H9 (cell line): ENCODE results near the gene BCAS3. TPM values are rescaled to one million over a fixed set of nuclear protein-coding genes. Genes with fewer than 3 reads are reported as not detected.
A peak's percentile ranks its signal among the peaks of the same experiment; 100 is the strongest.

Experiments
- DNase-seq: peaks from one replicate; pipeline ENCODE4 v3.0.0-alpha.2; 2017
- H2AFZ ChIP-seq: one replicate; pipeline ENCODE4 v1.6.1; 2013; ENCODE audit warnings: mild to moderate bottlenecking, low read length, control low read depth, moderate library complexity
- H2AK5ac ChIP-seq: 2 replicates; pipeline ENCODE4 v1.6.1; 2013; ENCODE audit warnings: low read length, control low read depth, mixed read lengths; ENCODE audit not compliant: insufficient read length
- H2BK120ac ChIP-seq: one replicate; pipeline ENCODE4 v1.6.1; 2013; ENCODE audit warnings: low read depth, mild to moderate bottlenecking, low read length, control low read depth, inconsistent platforms; ENCODE audit not compliant: poor library complexity, severe bottlenecking
- H2BK12ac ChIP-seq: 2 replicates; pipeline ENCODE4 v1.6.1; 2013; ENCODE audit warnings: low read length, control low read depth, mixed read lengths, low read depth; ENCODE audit not compliant: insufficient read length
- H2BK15ac ChIP-seq: 2 replicates; pipeline ENCODE4 v1.6.1; 2013; ENCODE audit warnings: low read depth, low read length, control low read depth
- H2BK20ac ChIP-seq: one replicate; pipeline ENCODE4 v1.6.1; 2013; ENCODE audit warnings: low read depth, mild to moderate bottlenecking, low read length, control low read depth, inconsistent platforms; ENCODE audit not compliant: poor library complexity, severe bottlenecking
- H2BK5ac ChIP-seq: 2 replicates; pipeline ENCODE4 v1.6.1; 2013; ENCODE audit warnings: low read length, control low read depth, mixed read lengths; ENCODE audit not compliant: insufficient read length
- H3K14ac ChIP-seq: 2 replicates; pipeline ENCODE4 v1.6.1; 2013; ENCODE audit warnings: low read length, control low read depth; ENCODE audit not compliant: insufficient read depth
- H3K18ac ChIP-seq: 2 replicates; pipeline ENCODE4 v1.6.1; 2013; ENCODE audit warnings: low read depth, mild to moderate bottlenecking, mixed read lengths, low read length, control low read depth; ENCODE audit not compliant: insufficient read length
- H3K23ac ChIP-seq: 2 replicates; pipeline ENCODE4 v1.6.1; 2013; ENCODE audit warnings: low read length, control low read depth, mixed read lengths, low read depth; ENCODE audit not compliant: insufficient read length
- H3K23me2 ChIP-seq: 2 replicates; pipeline ENCODE4 v1.6.1; 2013; ENCODE audit warnings: low read depth, mild to moderate bottlenecking, mixed read lengths, low read length, control low read depth; ENCODE audit not compliant: insufficient read length, poor library complexity, severe bottlenecking
- H3K27ac ChIP-seq: 2 replicates; pipeline ENCODE4 v1.5.1; 2013; ENCODE audit warnings: low read length, control low read depth, mixed read lengths, low read depth; ENCODE audit not compliant: insufficient read length
- H3K27me3 ChIP-seq: 2 replicates; pipeline ENCODE4 v1.6.1; 2013; ENCODE audit warnings: low read length, control low read depth, inconsistent platforms; ENCODE audit not compliant: insufficient read depth
- H3K4ac ChIP-seq: 2 replicates; pipeline ENCODE4 v1.6.1; 2013; ENCODE audit warnings: low read depth, mild to moderate bottlenecking, control low read depth, inconsistent platforms, low read length, moderate library complexity
- H3K4me1 ChIP-seq: 2 replicates; pipeline ENCODE4 v1.6.1; 2013; ENCODE audit warnings: low read length, control low read depth, inconsistent platforms; ENCODE audit not compliant: insufficient read depth
- H3K4me2 ChIP-seq: 2 replicates; pipeline ENCODE4 v1.6.1; 2013; ENCODE audit warnings: low read length, control low read depth, mixed read lengths; ENCODE audit not compliant: insufficient read length, insufficient read depth
- H3K56ac ChIP-seq: 2 replicates; pipeline ENCODE4 v1.6.1; 2013; ENCODE audit warnings: low read depth, mild to moderate bottlenecking, mixed read lengths, low read length, control low read depth; ENCODE audit not compliant: insufficient read length
- H3K79me1 ChIP-seq: 2 replicates; pipeline ENCODE4 v1.6.1; 2013; ENCODE audit warnings: low read depth, mild to moderate bottlenecking, moderate library complexity, low read length, control low read depth, inconsistent platforms; ENCODE audit not compliant: insufficient read depth, poor library complexity, severe bottlenecking
- H3K79me2 ChIP-seq: 2 replicates; pipeline ENCODE4 v1.6.1; 2013; ENCODE audit warnings: low read length, control low read depth, inconsistent platforms; ENCODE audit not compliant: insufficient read depth
- H3K9ac ChIP-seq: 2 replicates; pipeline ENCODE4 v1.6.1; 2013; ENCODE audit warnings: low read length, control low read depth, mixed read lengths; ENCODE audit not compliant: insufficient read length; ENCODE audit errors: extremely low read depth
- H3K9me3 ChIP-seq: one replicate; pipeline ENCODE4 v1.6.1; 2013; ENCODE audit warnings: low read depth, low read length, inconsistent platforms; ENCODE audit not compliant: control insufficient read depth
- H3T11ph ChIP-seq: one replicate; pipeline ENCODE4 v1.6.1; 2013; ENCODE audit warnings: mild to moderate bottlenecking, low read length, control low read depth, inconsistent platforms
- H4K20me1 ChIP-seq: one replicate; pipeline ENCODE4 v1.6.1; 2013; ENCODE audit not compliant: control insufficient read depth, insufficient read length, insufficient read depth
- H4K5ac ChIP-seq: 2 replicates; pipeline ENCODE4 v1.6.1; 2013; ENCODE audit warnings: low read depth, mild to moderate bottlenecking, mixed read lengths, low read length, control low read depth; ENCODE audit not compliant: insufficient read length
- H4K8ac ChIP-seq: replicated peaks from 2 replicates; pipeline ENCODE4 v1.6.1; 2013; ENCODE audit warnings: low read length, control low read depth, mixed read lengths, low read depth; ENCODE audit not compliant: insufficient read length
- H4K91ac ChIP-seq: 2 replicates; pipeline ENCODE4 v1.6.1; 2013; ENCODE audit warnings: low read depth, mild to moderate bottlenecking, moderate library complexity, mixed read lengths, low read length, control low read depth; ENCODE audit not compliant: insufficient read length
- H3K27ac Mint-ChIP-seq, 3 experiments: 2 replicates in 2 of 3; 3 replicates in 1 of 3; pipeline ENCODE4 v1.8.0; 2020 to 2021; ENCODE audit warnings: mixed read lengths in 3 of 3, mild to moderate bottlenecking in 1 of 3, moderate library complexity in 1 of 3
- H3K27me3 Mint-ChIP-seq: 2 replicates; pipeline ENCODE4 v1.8.0; 2021; ENCODE audit warnings: low read depth, mild to moderate bottlenecking, moderate library complexity, mixed read lengths
- H3K36me3 Mint-ChIP-seq, 3 experiments: 2 replicates in 2 of 3; 3 replicates in 1 of 3; pipeline ENCODE4 v1.8.0; 2020 to 2021; ENCODE audit warnings: low read depth in 3 of 3, mixed read lengths in 3 of 3; ENCODE audit not compliant: insufficient read depth in 1 of 3
- H3K4me1 Mint-ChIP-seq, 2 experiments: 2 replicates each; pipeline ENCODE4 v1.8.0; 2020; ENCODE audit warnings: mixed read lengths in 2 of 2
- H3K4me3 Mint-ChIP-seq, 2 experiments: 2 replicates in 1 of 2; 3 replicates in 1 of 2; pipeline ENCODE4 v1.8.0; 2020 to 2021; ENCODE audit warnings: mild to moderate bottlenecking in 2 of 2, mixed read lengths in 2 of 2, moderate library complexity in 1 of 2
- H3K9me3 Mint-ChIP-seq, 2 experiments: 2 replicates in 1 of 2; 3 replicates in 1 of 2; pipeline ENCODE4 v1.8.0; 2020; ENCODE audit warnings: mild to moderate bottlenecking in 2 of 2, mixed read lengths in 2 of 2, moderate library complexity in 1 of 2
- CTCF ChIP-seq: fragments of 200-600 bp; sonication (generic); conservative IDR thresholded peaks from 3 replicates; pipeline ENCODE4 v1.8.0; 2021; ENCODE audit warnings: antibody characterized with exemption, mild to moderate bottlenecking
- WGBS: extraction: QIAGEN DNeasy Blood & Tissue Kit; methylation state at CpG from one replicate; pipeline ENCODE4 v1.1.7; 2013; ENCODE audit warnings: missing lambda C conversion rate, low lambda C conversion rate, mixed read lengths; ENCODE audit not compliant: insufficient read length; ENCODE audit errors: extremely low coverage; 5-methylcytosine and 5-hydroxymethylcytosine counted together
- total RNA-seq: library from RNA; stranded (reverse); gene quantifications from 2 replicates; pipeline ENCODE4 v1.2.1, GENCODE V29; 2021

Gene BCAS3
- total RNA-seq, 1 experiment from 2014 or later = 22.4 TPM

- peaks cover 16% of the 10 kb centered on the region for H3K23me2 ChIP-seq
- H3K4ac ChIP-seq = no peak overlapping the region
- H3T11ph ChIP-seq = no peak overlapping the region
- no peak overlapping the region for H4K5ac ChIP-seq
- H4K20me1 ChIP-seq = no peaks in the 10 kb centered on the region
- H2BK12ac ChIP-seq = no peak overlapping the region
- H3K9me3 ChIP-seq = no peaks in the 10 kb centered on the region
- no peaks in the 10 kb centered on the region for H3K79me1 ChIP-seq
- H4K8ac ChIP-seq = no peak overlapping the region
- no peak overlapping the region for H3K18ac ChIP-seq
- peaks cover 2% of the 10 kb centered on the region; the same call in 1 of the 2 replicates for H3K4me1 ChIP-seq
- no peaks in the 10 kb centered on the region for H3K79me2 ChIP-seq
- H2BK20ac ChIP-seq = no peak overlapping the region
- no peak overlapping the region for H3K23ac ChIP-seq
- peak; percentile 49; the same call in 2 of the 3 replicates for TF ChIP-seq CTCF
- no peak overlapping the region for H3K9ac ChIP-seq
- H4K91ac ChIP-seq = no peak overlapping the region
- H2BK5ac ChIP-seq = no peak overlapping the region
- no peak overlapping the region for H3K14ac ChIP-seq
- WGBS = no CpG with 5 or more reads among the region's 75 CpGs
- H3K27ac Mint-ChIP-seq = no peak overlapping the region
- no peaks in the 10 kb centered on the region; a peak in 1 of 7 replicates for H3K36me3 Mint-ChIP-seq
- peak overlapping the region; percentile 55 for H3K4me2 ChIP-seq
- H2BK120ac ChIP-seq = no peak overlapping the region
- peak; percentile 85 for DNase-seq
- no peak overlapping the region for H3K56ac ChIP-seq
- peaks cover 87% of the 10 kb centered on the region for H3K27me3 Mint-ChIP-seq
- H3K27ac ChIP-seq = no peak overlapping the region
- peak overlapping the region; percentile 69 to 82 for H3K4me3 Mint-ChIP-seq
- peaks cover 60% of the 10 kb centered on the region for H3K27me3 ChIP-seq
- H3K9me3 Mint-ChIP-seq = no peaks in the 10 kb centered on the region; a peak in 1 of 5 replicates
- no peak overlapping the region for H2BK15ac ChIP-seq
- peaks cover 20 to 24% of the 10 kb centered on the region in 2 experiments for H3K4me1 Mint-ChIP-seq
- H2AFZ ChIP-seq = no peak overlapping the region
- no peak overlapping the region for H2AK5ac ChIP-seq
Measured at GRCh38 chr17:61411261-61412142, 733.9 kb downstream of the BCAS3 start.
